Measurements from ENCODE around the gene GLRA3.
A peak's percentile ranks its signal among the peaks of the same experiment; 100 is the strongest.

The GLRA3 gene

GRCh38 chr4:174734181-174734580, 94.9 kb downstream of the GLRA3 start:
- Histone ChIP-seq H3K79me2 (no peaks in the 10 kb centered on the region), H3K27me3 (ENCODE audit: control insufficient read depth, insufficient read depth, low read length) (no peaks in the 10 kb centered on the region)

GRCh38 chr4:174717828-174718227, 111.2 kb downstream of the GLRA3 start:
- no peaks in the 10 kb centered on the region for H3K36me3 ChIP-seq (ENCODE audit: control insufficient read depth, insufficient read depth, low read length)
- no peak overlapping the region for H3K9ac ChIP-seq
- no peaks in the 10 kb centered on the region for H3K79me2 ChIP-seq
- H3K9me3 ChIP-seq (ENCODE audit: control insufficient read depth, low read length): no peaks in the 10 kb centered on the region
- no peak overlapping the region for H3K4me2 ChIP-seq (ENCODE audit: low read length)
- no peak for TF ChIP-seq CTCF (IDR thresholded peaks at IDR 0.05)
- no peak overlapping the region for H3K27ac ChIP-seq
- no peaks in the 10 kb centered on the region for H3K4me1 ChIP-seq
- no peak overlapping the region for H3K4me3 ChIP-seq (ENCODE audit: low read depth, low read length)
- no peaks in the 10 kb centered on the region for H3K27me3 ChIP-seq (ENCODE audit: control insufficient read depth, insufficient read depth, low read length)
- H2AFZ ChIP-seq: no peak overlapping the region

More at GRCh38 chr4:174734181-174734580, 94.9 kb downstream of the GLRA3 start:
- no peak overlapping the region for H3K4me3 ChIP-seq (ENCODE audit: low read depth, low read length)
- H3K9ac ChIP-seq: no peak overlapping the region
- no peaks in the 10 kb centered on the region for H3K4me1 ChIP-seq
- no peak overlapping the region for H3K4me2 ChIP-seq (ENCODE audit: low read length)
- no peak overlapping the region for H3K27ac ChIP-seq
- no peaks in the 10 kb centered on the region for H3K36me3 ChIP-seq (ENCODE audit: control insufficient read depth, insufficient read depth, low read length)
- no peak for TF ChIP-seq CTCF (IDR thresholded peaks at IDR 0.05)
- H3K9me3 ChIP-seq (ENCODE audit: control insufficient read depth, low read length): no peaks in the 10 kb centered on the region
- H2AFZ ChIP-seq: no peak overlapping the region

- TF ChIP-seq CTCF (IDR thresholded peaks at IDR 0.05): no peak
- Histone ChIP-seq H3K9me3 (ENCODE audit: control insufficient read depth, low read length) (no peaks in the 10 kb centered on the region), H3K27ac (no peak overlapping the region), H3K36me3 (ENCODE audit: control insufficient read depth, insufficient read depth, low read length) (no peaks in the 10 kb centered on the region), H2AFZ (no peak overlapping the region), H3K79me2 (no peaks in the 10 kb centered on the region), H3K4me2 (ENCODE audit: low read length) (no peak overlapping the region), H3K4me1 (no peaks in the 10 kb centered on the region), H3K4me3 (ENCODE audit: low read depth, low read length) (no peak overlapping the region), H3K9ac (no peak overlapping the region), H3K27me3 (ENCODE audit: control insufficient read depth, insufficient read depth, low read length) (no peaks in the 10 kb centered on the region)
Measured at GRCh38 chr4:174716986-174717770, 111.9 kb downstream of the GLRA3 start.

GRCh38 chr4:174714393-174715211, 114.4 kb downstream of the GLRA3 start:
- Histone ChIP-seq H3K36me3 (ENCODE audit: control insufficient read depth, insufficient read depth, low read length) (no peaks in the 10 kb centered on the region), H3K4me3 (ENCODE audit: low read depth, low read length) (no peak overlapping the region), H3K9me3 (ENCODE audit: control insufficient read depth, low read length) (no peaks in the 10 kb centered on the region), H3K9ac (no peak overlapping the region), H3K4me2 (ENCODE audit: low read length) (no peak overlapping the region), H3K79me2 (no peaks in the 10 kb centered on the region), H3K27ac (no peak overlapping the region), H2AFZ (no peak overlapping the region), H3K4me1 (no peaks in the 10 kb centered on the region), H3K27me3 (ENCODE audit: control insufficient read depth, insufficient read depth, low read length) (no peaks in the 10 kb centered on the region)
- TF ChIP-seq CTCF (IDR thresholded peaks at IDR 0.05): peak; percentile 22

Data from parathyroid adenoma (tissue), 2 donors.